ENCODE measurements around the gene CFAP299. TPM values are rescaled to one million over a fixed set of nuclear protein-coding genes. Genes with fewer than 3 reads are reported as not detected.

The CFAP299 gene
- total RNA-seq, 2 experiments from 2014 or later = 0.63 to 3.7 TPM

DNA sequence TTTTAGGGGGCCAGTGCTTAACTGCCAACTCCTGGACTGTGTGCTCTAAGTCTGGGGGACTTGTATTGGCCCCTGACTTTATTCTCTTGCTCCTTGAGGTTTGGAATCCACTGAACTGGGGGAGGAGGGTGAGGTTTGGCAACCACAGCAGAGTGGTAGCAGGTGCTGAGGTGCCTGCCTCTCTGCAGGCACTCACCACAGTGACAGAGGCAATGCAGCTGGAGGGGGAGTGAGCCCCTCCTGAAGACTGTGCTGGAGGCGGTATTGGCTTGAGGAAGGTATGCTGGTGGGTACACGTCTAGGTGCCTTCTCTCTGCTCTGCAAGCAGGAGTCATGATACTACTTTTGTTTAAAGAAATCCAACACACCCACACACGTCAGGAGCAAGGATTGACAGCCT is 24.6 kb downstream of the CFAP299 start:
- no peak overlapping the region for H3K4me3 ChIP-seq (ENCODE audit: low read depth, low read length, poor library complexity, severe bottlenecking)
- peaks cover 12% of the 10 kb centered on the region for H3K36me3 ChIP-seq (ENCODE audit: insufficient read depth, low read length)
- H3K4me2 ChIP-seq (ENCODE audit: low read length) = no peak overlapping the region
- H3K4me1 ChIP-seq (ENCODE audit: insufficient read depth, low read length, poor library complexity, severe bottlenecking) = peaks cover 19% of the 10 kb centered on the region
- intact Hi-C loops (cut with micrococcal nuclease; ENCODE audit: unreplicated experiment) = no loop called here
- TF ChIP-seq EZH2phosphoT487 (IDR thresholded peaks at IDR 0.05; ENCODE audit: borderline replicate concordance, low read depth, low read length) = no peak
- TF ChIP-seq, protein P1, sequence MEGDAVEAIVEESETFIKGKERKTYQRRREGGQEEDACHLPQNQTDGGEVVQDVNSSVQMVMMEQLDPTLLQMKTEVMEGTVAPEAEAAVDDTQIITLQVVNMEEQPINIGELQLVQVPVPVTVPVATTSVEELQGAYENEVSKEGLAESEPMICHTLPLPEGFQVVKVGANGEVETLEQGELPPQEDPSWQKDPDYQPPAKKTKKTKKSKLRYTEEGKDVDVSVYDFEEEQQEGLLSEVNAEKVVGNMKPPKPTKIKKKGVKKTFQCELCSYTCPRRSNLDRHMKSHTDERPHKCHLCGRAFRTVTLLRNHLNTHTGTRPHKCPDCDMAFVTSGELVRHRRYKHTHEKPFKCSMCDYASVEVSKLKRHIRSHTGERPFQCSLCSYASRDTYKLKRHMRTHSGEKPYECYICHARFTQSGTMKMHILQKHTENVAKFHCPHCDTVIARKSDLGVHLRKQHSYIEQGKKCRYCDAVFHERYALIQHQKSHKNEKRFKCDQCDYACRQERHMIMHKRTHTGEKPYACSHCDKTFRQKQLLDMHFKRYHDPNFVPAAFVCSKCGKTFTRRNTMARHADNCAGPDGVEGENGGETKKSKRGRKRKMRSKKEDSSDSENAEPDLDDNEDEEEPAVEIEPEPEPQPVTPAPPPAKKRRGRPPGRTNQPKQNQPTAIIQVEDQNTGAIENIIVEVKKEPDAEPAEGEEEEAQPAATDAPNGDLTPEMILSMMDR (conservative IDR thresholded peaks at IDR 0.05; ENCODE audit: low read length) = no peak
- no peaks in the 10 kb centered on the region for H3K79me2 ChIP-seq (ENCODE audit: insufficient read depth, low read depth, low read length)
- H2AFZ ChIP-seq (ENCODE audit: low read length) = no peak overlapping the region
- BruUV-seq (replicated peaks) = no TSS peak
- no peaks in the 10 kb centered on the region for H3K9me2 ChIP-seq (ENCODE audit: insufficient read depth, low read length)
- H4K20me1 ChIP-seq (ENCODE audit: insufficient read depth, low read length) = no peaks in the 10 kb centered on the region
- DNase-seq (ENCODE audit: low spot score) = no peak
- POLR2A ChIA-PET = no interaction called here
- CTCF ChIA-PET (ENCODE audit: unreplicated experiment) = no interaction called here
- H3K27ac ChIP-seq (ENCODE audit: low read depth, low read length, poor library complexity, severe bottlenecking) = no peak overlapping the region
- peaks cover 11% of the 10 kb centered on the region; the same call in 1 of the 2 replicates for H3K9me3 ChIP-seq (ENCODE audit: low read length)

GRCh38 chr4:80360900-80361299 is 25.4 kb downstream of the CFAP299 start:
- BruUV-seq (replicated peaks) = no TSS peak
- DNase-seq (ENCODE audit: low spot score) = no peak

More at GRCh38 chr4:80360900-80361299, 25.4 kb downstream of the CFAP299 start:
- H3K9me3 ChIP-seq (ENCODE audit: low read length) = peaks cover 18% of the 10 kb centered on the region; the same call in 1 of the 2 replicates
- H3K4me1 ChIP-seq (ENCODE audit: insufficient read depth, low read length, poor library complexity, severe bottlenecking) = peaks cover 26% of the 10 kb centered on the region
- ChIA-PET CTCF (ENCODE audit: unreplicated experiment) (no interaction called here), POLR2A (interaction anchor here (0.6 kb wide), 1 partner anchor 670 kb away, joined by 3 read pairs; the partner anchor contains the start of gene BMP3)
- H3K9me2 ChIP-seq (ENCODE audit: insufficient read depth, low read length) = no peaks in the 10 kb centered on the region
- H2AFZ ChIP-seq (ENCODE audit: low read length) = no peak overlapping the region
- intact Hi-C loops (cut with micrococcal nuclease; ENCODE audit: unreplicated experiment) = loop anchor here (1.0 kb wide), 1 partner anchor 1045 kb away; no protein-coding TSS in a partner anchor
- H4K20me1 ChIP-seq (ENCODE audit: insufficient read depth, low read length) = no peaks in the 10 kb centered on the region
- H3K27ac ChIP-seq (ENCODE audit: low read depth, low read length, poor library complexity, severe bottlenecking) = no peak overlapping the region
- no peaks in the 10 kb centered on the region for H3K79me2 ChIP-seq (ENCODE audit: insufficient read depth, low read depth, low read length)
- H3K36me3 ChIP-seq (ENCODE audit: insufficient read depth, low read length) = peaks cover 18% of the 10 kb centered on the region
- TF ChIP-seq, protein P1 (conservative IDR thresholded peaks at IDR 0.05; ENCODE audit: low read length) = no peak
- TF ChIP-seq EZH2phosphoT487 (IDR thresholded peaks at IDR 0.05; ENCODE audit: borderline replicate concordance, low read depth, low read length) = no peak
- no peak overlapping the region for H3K4me3 ChIP-seq (ENCODE audit: low read depth, low read length, poor library complexity, severe bottlenecking)
- H3K4me2 ChIP-seq (ENCODE audit: low read length) = no peak overlapping the region
